ENCODE measurements around the gene FHIT.

Gene FHIT

DNA sequence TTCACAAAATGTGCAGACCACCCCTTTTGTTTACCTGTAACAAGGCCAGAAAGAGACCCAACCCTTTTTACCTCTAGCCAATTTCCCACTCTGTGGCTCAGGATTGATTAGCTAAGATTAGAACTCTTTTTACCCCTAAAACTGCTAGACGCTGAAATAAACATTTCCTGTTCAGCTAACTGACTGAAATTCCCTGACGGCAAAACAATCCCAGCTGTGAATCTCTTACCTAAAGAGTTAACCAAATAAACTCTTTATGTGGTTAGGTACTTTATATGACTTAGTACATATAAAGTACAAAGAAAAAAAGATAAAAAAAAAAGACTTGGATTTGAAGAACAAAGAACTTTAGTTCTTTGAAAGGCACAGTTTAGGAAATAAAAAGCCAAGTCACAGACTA is 988.7 kb downstream of the FHIT start:
- no peak for DNase-seq (ENCODE audit: low read depth in 1 of 2, low spot score in 1 of 2)

DNA sequence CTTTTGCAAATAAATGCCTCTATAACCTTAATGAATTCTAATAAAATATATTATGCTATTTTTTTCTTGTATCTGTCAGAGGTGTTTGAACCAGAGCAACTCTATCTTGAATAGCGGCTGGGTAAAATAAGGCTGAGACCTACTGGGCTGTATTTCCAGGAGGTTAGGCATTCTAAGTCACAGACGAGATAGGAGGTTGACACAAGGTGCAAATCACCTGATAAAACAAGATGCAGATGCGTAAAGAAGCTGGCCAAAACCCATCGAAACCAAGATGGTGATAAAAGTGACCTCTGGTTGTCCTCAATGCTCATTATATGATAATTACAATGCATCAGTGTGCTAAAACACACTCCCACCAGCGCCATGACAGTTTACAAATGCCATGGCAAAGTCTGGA is 990.7 kb downstream of the FHIT start:
- no peak for DNase-seq (ENCODE audit: low read depth in 1 of 2, low spot score in 1 of 2)

DNA sequence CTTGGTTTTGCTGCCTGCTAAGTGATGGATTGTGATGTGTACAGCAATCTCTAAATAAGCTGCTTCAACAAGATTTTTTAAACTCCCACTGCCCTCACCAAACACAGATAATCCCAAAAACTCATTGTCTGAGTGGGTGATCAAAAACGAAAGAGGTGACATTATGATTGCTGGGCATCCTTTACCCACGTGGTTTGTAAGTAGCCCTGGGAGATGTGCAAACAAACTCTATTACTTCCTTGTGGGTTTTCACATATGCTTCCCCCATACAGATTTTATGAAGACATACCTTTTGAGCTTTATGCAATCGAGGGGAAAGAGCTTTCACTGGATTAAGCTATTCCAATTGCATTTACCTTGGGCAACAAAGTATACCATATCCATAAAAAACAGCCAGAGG is 1000.4 kb downstream of the FHIT start:
- DNase-seq (ENCODE audit: low read depth in 1 of 2, low spot score in 1 of 2), result no peak

DNA sequence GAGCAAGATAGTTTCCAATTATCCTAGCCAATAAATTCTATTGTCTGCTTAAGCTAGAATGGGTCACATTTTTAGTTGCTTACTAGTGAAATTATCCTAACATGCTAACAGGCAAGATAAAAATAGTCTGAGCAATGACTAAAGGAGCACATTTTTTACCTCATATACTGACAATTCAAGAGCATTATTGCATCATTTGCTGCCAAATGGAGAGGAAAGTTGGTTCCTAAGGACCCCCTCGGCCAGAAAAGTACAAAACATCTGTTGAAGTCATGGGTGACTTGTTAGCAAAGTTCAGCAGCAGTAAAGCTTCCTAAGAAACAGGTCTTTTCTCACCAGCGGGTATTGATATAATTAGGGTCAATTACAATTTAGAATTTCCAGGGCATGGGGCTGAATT is 1001.0 kb downstream of the FHIT start:
- no peak for DNase-seq (ENCODE audit: low read depth in 1 of 2, low spot score in 1 of 2)

DNA sequence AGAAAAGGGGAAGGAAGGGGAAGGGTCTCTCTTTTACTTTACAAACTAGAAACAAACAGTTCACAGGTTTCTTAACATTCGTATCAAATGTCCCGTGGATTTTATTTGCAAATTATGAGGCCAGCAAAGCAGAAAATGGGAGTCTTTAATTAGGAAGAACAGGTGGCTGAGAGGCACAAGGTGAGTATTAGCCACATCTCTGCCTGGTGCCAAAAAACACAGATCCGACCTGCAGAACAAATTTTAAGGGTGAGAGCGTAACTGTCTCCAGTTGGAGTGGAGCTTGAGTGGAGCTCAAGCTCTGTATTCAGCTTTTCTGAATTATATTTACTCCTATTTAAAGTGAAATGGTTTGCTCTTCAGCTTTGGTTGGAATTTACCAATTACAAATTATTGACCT is 1004.9 kb downstream of the FHIT start:
- no peak for DNase-seq (ENCODE audit: low read depth in 1 of 2, low spot score in 1 of 2)

DNA sequence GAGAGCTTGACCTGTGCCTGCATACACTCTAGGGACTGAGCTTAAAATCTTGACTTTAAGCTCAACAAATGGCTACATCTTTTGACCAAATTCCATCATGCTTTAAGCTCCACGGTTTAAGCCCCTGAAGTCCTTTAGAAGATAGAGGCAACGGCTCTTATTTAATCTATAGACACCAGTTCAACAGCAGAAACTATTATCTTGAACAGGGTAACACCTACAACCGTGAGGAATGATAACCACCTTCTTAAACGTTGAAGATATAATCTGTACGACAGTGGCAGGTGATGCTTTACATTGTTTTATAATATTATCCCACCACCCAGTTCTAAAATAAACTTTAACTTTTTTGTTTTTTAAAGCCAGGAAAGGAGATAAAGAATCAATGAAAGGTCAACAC is 1007.8 kb downstream of the FHIT start:
- DNase-seq (ENCODE audit: low read depth in 1 of 2, low spot score in 1 of 2), result no peak

DNA sequence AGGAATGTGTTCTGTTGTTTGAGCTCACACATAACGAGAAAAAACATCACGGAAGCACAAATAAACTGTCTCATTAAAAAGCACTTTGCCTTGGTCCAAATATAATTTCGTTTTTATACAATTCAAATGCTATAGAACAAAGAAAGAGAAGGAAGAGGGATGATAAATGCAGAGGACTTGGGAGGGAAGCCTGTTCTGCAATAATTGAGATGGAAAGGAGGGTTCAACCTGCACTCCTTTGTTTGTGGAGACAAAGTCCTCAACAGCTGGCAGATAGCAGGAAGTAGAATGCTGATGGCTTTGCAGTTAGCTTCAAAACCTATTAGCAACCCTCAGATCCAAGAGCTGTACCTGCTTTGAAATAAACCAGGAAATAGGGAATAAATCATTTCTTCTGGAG is 1010.8 kb downstream of the FHIT start:
- no peak for DNase-seq (ENCODE audit: low read depth in 1 of 2, low spot score in 1 of 2)

DNA sequence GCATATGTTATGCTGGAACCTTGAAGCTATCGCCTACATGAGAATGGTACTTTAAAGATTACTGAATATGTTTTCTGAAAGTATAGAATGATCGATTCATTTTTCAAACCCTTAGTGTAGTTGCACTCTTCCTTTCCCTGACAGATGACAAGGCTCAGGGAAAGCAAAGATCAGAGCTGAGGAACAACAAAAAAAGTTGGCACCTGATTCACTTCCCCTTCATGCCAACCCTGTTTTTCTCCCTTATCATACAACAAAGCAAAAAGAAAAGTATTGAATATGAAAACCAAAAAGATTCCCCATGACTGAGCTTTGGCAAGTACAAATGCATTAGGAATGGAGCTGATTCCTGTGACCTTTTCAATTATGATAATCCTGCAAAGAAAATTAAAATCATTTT is 1012.7 kb downstream of the FHIT start:
- no peak for DNase-seq (ENCODE audit: low read depth in 1 of 2, low spot score in 1 of 2)

DNA sequence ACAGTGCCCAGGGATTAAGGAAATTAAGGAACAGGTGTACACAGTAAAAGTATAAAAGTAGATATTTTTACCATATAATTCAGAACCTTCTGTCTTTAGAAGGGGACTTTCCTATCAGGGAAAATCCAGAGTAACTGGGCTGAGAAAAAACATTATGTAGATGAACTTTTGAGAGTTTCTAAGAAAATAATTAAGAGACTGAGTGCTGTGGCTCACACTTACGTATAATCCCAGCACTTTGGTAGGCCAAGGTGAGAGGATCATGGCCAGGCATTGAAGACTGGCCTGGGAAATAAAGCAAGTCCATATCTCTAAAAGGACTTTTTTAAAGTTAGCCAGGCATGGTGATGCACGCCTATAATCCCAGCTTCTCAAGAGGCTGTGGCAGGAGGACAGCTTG is 1021.8 kb downstream of the FHIT start:
- no peak for DNase-seq (ENCODE audit: low read depth in 1 of 2, low spot score in 1 of 2)

DNA sequence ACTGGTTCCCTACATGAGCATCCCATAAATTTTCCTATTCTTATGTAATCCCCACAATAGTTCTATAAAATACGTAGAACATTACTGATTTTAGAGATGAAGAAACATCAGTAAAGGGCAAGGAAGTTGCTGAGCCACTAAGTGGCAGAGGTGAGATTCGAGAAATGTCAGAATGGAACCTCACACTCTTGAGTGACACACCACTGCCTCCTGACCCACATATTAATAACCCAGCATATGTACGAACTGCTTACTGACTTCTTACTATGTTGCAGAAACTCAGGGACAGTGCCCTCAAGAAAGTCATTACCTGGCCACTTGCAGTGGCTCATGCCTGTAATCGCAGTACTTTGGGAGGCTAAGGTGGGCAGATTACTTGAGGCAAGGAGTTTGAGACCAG is 1022.4 kb downstream of the FHIT start:
- DNase-seq (ENCODE audit: low read depth in 1 of 2, low spot score in 1 of 2), result no peak

DNA sequence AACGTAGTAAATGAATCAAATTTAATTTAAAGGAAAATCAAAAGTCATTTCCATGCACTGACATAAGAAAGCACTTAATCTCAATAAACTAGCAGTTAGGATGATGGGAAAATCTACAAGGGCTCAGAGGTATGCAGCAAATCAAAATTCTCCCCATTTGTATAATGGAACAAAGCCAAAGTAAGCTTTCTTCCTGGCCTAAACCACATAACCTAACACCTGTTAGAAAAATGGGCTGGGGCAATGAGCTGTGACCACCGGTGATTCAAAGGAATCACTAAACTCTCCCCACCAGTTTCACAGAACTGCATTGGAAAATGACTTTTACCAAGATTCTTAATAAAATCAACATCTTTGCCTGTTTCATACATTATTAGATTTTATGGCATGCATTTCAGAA is 1024.3 kb downstream of the FHIT start:
- no peak for DNase-seq (ENCODE audit: low read depth in 1 of 2, low spot score in 1 of 2)

DNA sequence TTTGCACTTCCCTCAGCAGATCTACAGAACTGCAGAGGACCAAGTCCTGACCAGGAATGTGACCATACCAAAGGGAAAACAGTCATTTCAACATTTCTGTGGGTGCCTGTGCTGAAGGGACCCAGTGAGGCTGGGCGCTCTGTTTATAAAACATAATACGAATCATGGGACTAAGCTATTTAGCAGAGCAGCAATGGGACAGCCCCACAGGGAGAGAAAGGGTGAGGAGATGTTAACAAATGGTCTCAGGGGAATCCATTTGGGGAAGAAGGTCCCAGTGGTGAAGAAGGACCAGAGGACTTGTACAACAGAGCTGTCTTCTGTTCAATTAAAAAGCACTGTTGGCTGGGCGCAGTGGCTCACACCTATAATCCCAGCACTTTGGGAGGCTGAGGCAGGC is 1025.4 kb downstream of the FHIT start:
- no peak for DNase-seq (ENCODE audit: low read depth in 1 of 2, low spot score in 1 of 2)

DNA sequence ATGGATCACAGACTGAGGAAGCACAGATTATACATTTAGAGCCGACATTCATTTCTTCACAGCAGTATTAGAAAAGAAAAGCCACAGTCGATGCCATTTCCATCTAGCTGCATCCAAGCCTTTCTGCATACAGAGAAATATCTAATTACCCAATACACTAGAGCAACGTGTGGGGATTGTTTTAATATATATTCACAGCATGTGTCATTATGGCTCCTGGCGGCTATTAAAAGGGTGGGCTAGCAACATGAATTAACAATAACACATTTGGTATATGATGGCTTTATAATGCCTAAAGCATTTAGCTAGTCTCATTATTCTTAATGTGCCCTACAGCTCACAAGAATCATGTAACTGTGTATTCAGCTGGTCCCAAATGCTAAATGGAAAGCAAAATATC is 1030.5 kb downstream of the FHIT start:
- DNase-seq (ENCODE audit: low read depth in 1 of 2, low spot score in 1 of 2), result no peak

DNA sequence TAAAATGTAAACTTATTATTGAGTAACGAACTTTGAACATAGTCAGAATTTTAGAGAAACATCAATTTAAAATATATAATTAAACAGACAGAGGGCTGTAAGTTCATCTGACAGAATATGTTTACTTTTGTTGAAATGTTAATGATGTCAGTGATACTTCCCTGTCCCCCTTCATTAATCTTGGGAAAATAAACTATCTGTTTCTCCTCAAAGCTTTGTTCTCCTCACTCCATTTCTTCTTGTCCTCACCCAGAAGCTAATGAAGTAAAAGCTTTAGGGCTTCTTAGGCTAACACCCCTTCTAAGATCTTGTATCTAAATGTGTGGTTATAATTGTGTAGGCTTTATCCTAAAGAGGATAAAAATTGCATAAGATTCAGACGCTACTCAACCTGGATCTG is 1031.8 kb downstream of the FHIT start:
- DNase-seq (ENCODE audit: low read depth in 1 of 2, low spot score in 1 of 2), result no peak

DNA sequence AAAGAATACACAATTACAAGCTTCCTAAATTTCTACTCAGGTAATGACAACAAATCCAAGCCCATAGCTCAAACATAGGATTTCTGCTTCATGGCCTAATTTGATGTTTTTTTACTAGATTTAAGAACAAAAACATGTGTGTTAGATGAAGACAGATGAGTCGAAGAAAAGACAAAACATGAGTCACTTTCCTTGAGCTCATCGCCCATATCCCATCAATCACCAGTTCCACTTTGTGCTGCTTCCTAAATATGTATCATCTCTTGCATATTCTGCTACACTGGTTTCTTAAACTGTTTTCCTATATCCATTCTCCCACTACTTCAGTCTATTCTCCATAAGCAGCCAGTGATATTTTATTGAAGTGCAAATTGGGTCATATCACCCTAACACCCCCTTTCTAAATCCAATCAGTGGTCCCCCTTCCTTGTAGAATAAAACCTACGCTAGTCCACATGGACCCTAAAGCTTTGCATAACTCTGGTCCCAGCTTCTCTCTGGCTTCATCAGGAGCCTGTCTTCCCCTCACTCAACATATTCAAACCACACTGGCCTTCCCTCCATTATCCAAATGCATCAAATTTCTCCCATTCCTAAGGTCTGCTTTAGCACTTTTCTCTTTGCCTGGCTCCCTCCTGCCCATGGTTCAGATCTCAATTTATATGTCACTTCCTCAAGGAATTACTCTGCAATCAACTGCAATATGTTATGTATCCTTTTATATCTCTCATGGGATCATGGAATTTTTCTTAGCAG is 1033.9 kb downstream of the FHIT start:
- no peak for DNase-seq (ENCODE audit: low read depth in 1 of 2, low spot score in 1 of 2)

DNA sequence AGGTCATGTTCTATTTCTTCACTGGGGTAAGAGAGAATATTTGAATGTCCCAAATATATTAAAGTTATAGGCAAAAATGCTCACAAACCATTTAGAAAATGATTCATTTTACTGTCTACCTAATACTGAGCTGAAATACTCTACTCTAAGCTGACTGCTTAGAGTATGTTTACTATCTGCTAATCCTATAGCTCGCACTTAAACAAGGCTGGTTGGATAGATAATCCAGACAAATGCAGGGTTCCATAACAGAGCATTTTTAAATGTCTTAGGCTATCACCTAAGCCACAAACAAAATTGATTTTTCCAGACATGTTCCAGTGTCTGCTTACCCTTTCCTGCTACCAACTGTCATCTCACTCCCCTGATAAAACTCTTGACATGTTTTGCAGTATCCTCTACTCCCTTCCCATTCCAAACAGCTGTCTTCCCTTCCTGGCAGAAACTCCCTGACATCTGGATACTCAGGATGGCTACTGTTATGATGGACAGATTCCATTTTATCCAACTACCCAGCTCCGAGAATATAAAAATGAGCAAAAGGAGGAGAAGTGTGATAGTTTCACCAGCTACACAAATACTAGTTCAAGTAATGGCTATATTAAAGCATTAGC is 1034.7 kb downstream of the FHIT start:
- no peak for DNase-seq (ENCODE audit: low read depth in 1 of 2, low spot score in 1 of 2)

DNA sequence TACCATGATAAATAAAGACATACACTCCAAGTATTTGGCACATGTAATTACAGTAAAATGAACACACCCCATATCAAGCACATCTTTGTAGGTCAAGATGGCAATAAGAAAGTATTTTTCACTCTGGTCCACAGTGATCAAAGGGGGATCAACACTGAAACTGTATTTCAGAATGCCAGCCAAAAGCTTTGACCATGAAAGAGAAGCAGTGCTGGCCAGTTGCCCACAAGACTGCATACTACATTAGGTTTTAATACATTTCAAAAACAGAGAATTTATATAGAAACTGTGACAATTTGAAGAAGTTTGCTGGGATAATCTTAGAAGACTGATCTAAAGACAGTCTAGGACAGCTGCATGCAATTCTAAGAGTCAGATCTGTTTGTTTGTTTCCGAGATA is 1035.3 kb downstream of the FHIT start:
- no peak for DNase-seq (ENCODE audit: low read depth in 1 of 2, low spot score in 1 of 2)

DNA sequence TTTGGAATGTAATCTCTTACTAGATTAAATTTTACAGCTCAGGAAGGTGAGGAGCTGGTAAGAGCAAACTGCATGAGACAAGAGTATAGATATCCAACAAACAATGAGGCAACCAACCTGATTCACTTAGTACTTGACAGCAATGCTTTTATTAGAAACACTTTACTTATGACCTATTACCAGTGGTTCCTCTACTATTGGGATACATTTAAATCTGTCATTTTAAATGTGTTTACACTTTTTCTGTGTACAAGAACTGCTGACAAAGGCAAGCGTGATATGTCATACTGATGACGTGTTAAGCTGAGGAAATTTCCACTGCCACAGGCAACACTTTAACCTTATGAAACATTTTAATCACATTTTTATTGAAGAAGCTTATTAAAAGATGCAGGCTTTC is 1043.3 kb downstream of the FHIT start:
- no peak for DNase-seq (ENCODE audit: low read depth in 1 of 2, low spot score in 1 of 2)

DNA sequence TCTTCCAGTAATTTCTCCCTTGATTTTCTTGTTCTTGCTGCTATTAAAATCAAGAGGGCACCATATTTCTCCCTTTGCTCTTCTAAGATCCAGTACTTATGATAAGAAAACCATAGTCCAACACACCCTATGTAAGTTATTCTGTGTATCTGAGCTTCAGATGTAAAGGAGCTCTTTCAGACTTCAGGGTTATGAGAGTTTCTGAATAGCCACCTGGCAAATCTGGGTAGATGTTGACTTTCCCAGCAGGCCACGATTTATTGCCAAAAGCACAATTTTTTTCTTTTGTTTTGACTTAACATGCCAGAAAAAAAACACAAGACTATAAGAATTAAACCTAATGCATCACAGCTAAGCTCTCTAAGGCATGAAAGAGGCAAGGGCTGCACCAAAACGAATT is 1045.0 kb downstream of the FHIT start:
- DNase-seq (ENCODE audit: low read depth in 1 of 2, low spot score in 1 of 2), result no peak

DNA sequence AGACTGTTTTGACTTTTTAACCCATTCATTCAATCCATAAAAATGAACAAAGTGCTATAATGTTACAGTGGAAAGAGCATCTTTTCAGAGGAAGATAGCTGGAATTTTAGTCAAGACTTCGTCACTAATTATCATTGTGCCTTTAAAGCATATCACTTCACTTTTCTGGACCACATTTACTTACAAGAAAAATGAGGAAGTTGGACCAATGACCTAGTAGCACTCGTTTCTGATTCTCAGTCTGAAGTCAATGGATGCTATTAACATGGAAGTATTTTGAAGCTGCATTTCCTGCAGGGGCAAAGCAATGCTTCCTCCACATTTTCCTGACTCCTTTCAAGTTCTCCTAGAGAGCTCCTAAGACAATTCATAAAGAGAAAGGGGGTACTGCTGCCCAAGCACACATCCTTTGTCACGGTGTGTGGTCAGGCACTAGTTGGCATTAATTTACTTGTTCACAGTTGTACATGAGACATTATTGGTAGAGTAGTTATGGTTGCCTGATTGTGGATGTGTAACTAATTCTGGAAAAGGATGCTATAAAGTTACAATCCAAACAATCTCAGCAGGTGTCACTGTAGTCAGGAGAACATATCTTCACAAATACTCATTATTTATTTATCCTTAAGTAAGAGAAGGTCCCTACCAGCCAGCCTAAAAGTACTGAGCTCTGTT is 1049.1 kb downstream of the FHIT start:
- no peak for DNase-seq (ENCODE audit: low read depth in 1 of 2, low spot score in 1 of 2)

DNA sequence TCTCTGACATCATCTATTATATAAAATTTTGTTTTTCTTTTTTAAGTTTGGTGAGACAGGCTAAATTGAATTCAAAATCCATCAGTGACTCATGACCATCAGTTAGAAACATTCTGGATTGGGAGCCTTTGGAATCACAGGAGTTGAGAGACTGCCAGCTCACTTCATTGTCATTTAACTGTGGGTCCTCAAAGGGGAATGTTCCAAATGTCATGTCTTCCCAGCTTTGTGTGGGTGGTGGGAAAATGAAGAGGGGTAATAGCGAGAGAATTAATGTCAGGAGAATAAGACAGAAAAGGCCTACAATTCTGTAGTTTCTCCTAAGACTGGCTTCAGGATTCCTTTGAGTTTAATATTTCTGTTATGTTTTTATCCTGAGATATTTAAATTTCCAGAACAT is 1051.9 kb downstream of the FHIT start:
- no peak for DNase-seq (ENCODE audit: low read depth in 1 of 2, low spot score in 1 of 2)

DNA sequence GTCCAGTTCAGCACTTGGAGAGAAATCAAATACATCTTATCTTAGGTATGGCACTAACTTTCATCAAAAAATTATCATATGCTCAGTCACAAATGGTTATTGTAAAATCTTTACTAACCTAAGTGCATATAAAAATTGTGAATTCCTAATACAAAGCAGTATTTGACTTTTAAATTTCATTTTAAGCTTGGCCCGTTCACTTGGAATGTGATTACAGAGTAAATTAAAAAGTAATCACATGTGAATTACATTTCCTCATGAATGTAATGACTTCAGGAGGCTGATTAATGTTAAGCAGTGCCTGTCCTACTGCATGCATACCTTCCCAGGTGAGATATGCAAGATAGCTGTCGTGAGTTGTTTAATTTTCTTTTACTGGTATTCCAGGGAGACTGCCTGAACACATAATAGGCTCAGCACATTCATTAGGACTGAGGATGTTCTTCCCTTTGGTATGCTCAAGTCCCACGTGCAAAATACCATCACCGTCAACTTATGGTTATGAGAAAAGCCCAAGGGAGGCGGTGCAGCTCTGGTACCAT is 1053.0 kb downstream of the FHIT start:
- no peak for DNase-seq (ENCODE audit: low read depth in 1 of 2, low spot score in 1 of 2)

Measured in activated T-helper 1 cell treated with anti-CD3 and anti-CD28 coated beads, Interleukin-2, amount 50 U/mL, for 16 hours (primary cell).